ENCODE results near the gene LRRC8D.
A peak's percentile ranks its signal among the peaks of the same experiment; 100 is the strongest.
"Not testable (repeated sequence)": the region's sequence is repeated elsewhere in the genome, so short reads cannot be mapped to it uniquely, and the experiment has no call there.

The LRRC8D gene

GRCh38 chr1:89820422-89821321, at the start of gene LRRC8D:
Gene LRRC8D, plus strand, starts transcription at chr1:89821032. Its CDS starts 112,037 bp downstream, at chr1:89933069.
- peak within 1 kb of the TSS; percentile 62 for H3K4me3 ChIP-seq (replicated peaks; ENCODE audit: low read depth, low read length)
- TF ChIP-seq, protein P1, sequence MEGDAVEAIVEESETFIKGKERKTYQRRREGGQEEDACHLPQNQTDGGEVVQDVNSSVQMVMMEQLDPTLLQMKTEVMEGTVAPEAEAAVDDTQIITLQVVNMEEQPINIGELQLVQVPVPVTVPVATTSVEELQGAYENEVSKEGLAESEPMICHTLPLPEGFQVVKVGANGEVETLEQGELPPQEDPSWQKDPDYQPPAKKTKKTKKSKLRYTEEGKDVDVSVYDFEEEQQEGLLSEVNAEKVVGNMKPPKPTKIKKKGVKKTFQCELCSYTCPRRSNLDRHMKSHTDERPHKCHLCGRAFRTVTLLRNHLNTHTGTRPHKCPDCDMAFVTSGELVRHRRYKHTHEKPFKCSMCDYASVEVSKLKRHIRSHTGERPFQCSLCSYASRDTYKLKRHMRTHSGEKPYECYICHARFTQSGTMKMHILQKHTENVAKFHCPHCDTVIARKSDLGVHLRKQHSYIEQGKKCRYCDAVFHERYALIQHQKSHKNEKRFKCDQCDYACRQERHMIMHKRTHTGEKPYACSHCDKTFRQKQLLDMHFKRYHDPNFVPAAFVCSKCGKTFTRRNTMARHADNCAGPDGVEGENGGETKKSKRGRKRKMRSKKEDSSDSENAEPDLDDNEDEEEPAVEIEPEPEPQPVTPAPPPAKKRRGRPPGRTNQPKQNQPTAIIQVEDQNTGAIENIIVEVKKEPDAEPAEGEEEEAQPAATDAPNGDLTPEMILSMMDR (IDR thresholded peaks at IDR 0.05; ENCODE audit: low read length, missing control alignments) = no peak
- DNase-seq (ENCODE audit: low read depth) = peak; percentile 72

DNA sequence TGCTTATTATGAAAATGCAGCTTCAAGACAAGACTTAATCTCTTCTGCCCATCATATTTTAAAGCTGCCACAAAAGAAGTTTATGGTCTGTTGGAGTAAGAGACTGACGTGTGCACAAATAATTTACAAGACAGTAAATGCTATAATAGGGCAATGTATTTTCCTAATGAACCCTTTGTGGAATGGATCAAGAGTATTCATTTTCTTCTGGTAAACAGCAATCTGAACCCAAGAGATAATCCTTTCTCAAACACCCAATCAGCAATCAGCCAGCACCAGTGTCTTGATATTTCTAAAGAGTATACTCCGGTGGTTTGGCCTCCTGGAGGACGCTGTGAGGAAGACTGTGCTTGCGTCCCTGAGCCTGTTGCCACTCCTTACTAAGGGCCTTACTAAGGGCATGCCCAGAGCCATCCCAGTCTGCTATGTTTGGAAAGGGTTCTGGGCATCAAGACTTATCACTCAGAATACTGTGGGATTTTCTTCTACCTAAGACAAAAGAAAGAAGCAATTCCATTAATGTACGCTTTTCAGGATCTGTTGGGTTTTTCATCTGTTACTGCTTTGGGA, 48.8 kb upstream of the LRRC8D start:
- TF ChIP-seq, protein P1 (IDR thresholded peaks at IDR 0.05; ENCODE audit: low read length, missing control alignments) = no peak
- no peak for DNase-seq (ENCODE audit: low read depth)
- no peak overlapping the region for H3K4me3 ChIP-seq (replicated peaks; ENCODE audit: low read depth, low read length)

GRCh38 chr1:89776104-89776503, 44.7 kb upstream of the LRRC8D start:
- not testable (repeated sequence) for DNase-seq (ENCODE audit: low read depth); H3K4me3 ChIP-seq (replicated peaks; ENCODE audit: low read depth, low read length)

GRCh38 chr1:89777271-89777670, 43.6 kb upstream of the LRRC8D start:
- DNase-seq (ENCODE audit: low read depth); H3K4me3 ChIP-seq (replicated peaks; ENCODE audit: low read depth, low read length): not testable (repeated sequence)

GRCh38 chr1:89779151-89779940, 41.5 kb upstream of the LRRC8D start:
- TF ChIP-seq, protein P1 (IDR thresholded peaks at IDR 0.05; ENCODE audit: low read length, missing control alignments) = no peak
- DNase-seq (ENCODE audit: low read depth) = no peak
- H3K4me3 ChIP-seq (replicated peaks; ENCODE audit: low read depth, low read length) = no peak overlapping the region

DNA sequence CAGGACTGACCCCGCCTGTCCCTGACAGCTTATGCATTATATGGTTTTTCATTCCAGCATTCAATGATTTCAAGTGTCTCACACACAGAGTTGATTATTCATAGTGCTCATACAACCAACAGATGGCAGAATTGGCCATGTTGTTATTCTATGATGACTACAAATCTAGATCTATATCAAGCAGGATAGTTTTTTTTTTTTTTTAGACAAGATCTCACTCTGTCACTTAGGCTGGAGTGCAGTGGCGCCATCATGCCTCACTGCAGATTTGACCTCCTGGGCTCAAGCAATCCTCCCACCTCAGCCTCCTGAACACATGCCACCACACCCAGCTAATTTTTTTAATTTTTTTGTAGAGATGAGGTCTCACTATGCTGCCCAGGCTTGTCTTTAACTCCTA, 40.1 kb upstream of the LRRC8D start:
- no peak overlapping the region for H3K4me3 ChIP-seq (replicated peaks; ENCODE audit: low read depth, low read length)
- peak; percentile 53 for DNase-seq (ENCODE audit: low read depth)
- TF ChIP-seq, protein P1 (IDR thresholded peaks at IDR 0.05; ENCODE audit: low read length, missing control alignments) = peak; percentile 34

- no peak overlapping the region for H3K4me3 ChIP-seq (replicated peaks; ENCODE audit: low read depth, low read length)
- TF ChIP-seq, protein P1 (IDR thresholded peaks at IDR 0.05; ENCODE audit: low read length, missing control alignments) = no peak
- DNase-seq (ENCODE audit: low read depth) = peak; percentile 32
These were observed 39.2 kb upstream of the LRRC8D start for GRCh38 chr1:89781494-89782126.

Data from fibroblast of pulmonary artery (primary cell).